ENCODE measurements around the gene PLIN5.

The PLIN5 gene, protein sequence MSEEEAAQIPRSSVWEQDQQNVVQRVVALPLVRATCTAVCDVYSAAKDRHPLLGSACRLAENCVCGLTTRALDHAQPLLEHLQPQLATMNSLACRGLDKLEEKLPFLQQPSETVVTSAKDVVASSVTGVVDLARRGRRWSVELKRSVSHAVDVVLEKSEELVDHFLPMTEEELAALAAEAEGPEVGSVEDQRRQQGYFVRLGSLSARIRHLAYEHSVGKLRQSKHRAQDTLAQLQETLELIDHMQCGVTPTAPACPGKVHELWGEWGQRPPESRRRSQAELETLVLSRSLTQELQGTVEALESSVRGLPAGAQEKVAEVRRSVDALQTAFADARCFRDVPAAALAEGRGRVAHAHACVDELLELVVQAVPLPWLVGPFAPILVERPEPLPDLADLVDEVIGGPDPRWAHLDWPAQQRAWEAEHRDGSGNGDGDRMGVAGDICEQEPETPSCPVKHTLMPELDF

DNA sequence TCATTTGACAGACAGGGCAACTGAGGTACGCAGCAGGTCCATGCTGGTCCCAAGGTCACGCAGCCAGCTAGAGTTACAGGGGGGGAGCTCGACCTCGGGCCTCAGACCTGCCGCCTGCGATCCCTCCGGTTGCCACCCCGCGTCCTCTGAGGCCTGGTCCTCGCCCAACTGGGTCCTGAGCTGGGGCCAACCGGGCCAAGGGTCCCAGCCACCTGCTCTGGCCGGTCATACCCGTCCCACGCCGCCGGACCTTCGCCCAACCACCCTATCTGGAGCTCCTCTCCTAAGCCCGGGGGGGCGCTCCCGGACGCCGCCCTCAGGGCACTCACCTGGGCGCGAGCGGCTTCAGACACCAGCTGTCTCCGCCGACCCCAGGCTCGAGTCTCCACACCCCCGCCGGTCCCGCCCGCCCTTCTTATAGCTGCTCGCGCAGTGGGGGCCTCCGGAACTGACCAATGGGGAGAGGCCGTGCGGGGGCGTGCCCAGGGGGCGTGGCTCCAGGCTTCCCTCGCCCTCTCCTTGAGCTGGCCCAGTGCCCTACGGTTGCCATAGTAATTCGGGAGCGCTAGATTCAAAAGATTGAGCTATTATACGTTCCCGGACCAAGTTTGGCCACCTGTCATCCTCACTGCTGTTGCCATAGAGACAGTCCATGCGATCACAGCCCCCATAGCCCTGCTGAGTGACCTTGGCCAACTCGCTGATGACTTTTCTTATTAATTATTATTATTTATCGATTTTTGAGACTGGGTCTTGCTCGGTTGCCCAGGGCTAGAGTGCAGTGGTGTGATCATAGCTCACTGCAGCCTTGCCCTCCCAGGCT is at the start of gene PLIN5:
Gene PLIN5 (minus strand): TSS at position 389 of the 823 bp plus-strand sequence. CDS start 1,150 bp downstream, outside the sequence.
- DNase-seq (ENCODE audit: low read depth in 2 of 2): peak in 1 of 2 donors; percentile 50

DNA sequence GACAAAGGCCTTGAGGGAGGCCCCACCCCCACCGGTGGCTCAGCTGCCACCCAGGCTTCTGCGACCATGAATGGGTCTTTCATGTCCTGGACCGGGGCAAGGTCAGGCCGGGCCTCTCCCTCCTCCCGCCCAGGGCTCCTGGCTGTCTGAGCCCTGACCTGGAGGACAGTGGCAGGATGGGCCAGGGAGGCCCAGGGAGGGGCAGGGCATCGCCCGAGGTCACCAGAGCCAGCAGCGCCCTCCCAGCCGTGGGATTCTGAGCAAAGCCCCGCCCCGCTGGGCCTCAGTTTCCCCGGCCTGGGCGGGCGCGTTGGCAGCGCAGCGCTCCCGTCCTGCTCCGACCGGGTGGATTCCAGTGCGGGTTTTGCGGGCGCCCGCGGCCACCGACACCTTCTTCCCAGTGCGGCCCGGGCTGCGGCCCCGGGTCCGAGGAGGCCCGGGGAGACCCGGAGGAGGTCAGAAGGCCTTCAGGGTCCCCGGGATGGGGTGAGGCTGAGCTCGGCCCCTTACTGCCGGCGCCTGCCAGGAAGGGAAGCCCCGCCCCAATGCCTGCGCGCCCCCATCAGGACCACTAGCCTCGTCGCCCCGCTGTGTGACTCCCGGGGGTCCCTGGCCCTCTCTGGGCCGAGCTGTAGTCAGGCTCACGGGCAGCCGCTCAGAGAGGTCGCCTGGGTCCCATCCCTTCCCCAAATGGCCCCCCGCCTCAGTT is 49.1 kb upstream of the PLIN5 start:
- DNase-seq (ENCODE audit: low read depth in 2 of 2): no peak

DNA sequence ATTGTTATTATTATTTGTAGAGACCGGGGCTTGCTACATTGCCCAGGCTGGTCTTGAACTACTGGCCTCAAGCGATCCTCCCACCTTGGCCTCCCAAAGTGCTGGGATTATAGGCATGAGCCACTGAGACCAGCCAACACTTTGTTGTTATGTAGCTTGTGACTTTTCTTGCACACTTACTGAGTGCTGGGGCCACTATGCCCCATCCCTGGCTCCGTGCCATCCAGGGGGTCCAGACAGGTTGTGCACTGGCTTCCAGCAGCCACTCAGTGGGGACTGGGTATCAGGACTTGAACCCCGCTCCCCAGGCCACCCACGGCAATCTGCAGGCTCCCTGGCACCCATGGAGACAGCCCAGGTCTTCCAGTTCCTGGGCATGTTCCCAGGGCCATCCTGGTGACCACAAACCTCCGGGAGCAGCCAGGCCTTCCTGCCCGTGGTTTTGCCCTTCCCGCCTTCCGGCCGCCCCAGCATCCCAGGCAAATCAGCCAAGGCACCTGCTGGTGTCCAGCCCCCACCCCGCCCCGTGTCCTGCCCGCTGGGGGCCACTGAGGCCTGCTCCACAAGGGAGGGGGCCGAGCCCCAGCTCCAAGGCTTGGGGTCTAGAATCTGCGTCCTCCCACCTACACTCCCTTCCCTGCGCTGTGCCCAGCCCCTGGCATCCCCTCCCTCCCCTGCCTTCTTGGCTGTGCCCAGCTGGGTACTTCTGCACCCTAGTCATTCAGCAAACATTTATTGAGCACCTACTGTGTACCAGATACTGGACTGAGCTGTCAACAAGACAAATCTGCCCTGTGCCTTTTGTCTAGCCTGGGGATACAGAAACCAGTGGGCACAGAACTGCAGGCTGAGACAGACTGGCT is 48.2 kb upstream of the PLIN5 start:
- no peak for DNase-seq (ENCODE audit: low read depth in 2 of 2)

DNA sequence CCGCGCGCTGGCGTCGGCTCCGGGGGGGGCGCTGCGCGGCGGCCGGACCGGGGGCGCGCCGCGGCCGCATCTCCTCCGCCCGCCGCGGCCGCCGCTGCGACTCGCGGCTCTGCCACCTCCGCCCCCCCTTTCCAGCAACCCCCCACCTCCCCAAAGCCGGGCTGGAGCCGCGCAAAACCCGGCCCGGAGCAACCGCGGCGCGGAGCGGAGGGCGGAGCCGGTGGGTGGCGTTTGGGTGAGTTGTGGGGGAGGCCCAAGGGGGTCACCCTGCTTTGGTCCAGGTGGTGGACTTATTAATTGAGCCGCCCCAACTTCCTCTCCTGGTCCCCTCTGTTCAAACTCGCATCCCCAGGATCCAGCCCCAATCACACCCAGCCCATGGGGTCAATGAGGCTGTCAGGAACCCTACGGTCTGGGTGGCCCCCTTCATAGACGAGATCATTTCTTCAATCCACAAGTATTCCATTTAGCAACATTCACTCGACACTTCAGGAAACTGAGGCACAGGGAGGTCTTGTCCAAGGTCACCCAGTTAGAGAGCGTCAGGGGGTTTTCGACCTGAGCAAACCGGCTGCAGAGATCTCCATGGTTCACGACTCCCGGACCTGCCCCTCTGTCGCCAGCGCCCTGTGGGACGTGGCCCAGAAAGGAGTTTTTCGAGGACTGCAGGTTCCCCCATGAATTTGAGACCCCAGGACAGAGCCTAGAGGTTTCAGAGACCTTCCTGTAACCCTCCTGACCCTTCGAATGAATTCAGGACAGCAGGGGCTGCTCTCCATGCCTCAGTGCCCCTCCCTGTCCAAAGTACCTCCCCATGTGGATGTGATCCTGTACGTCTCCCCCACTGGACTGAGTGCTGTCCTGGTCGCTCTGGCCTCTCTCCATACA is 46.9 kb upstream of the PLIN5 start:
- no peak for DNase-seq (ENCODE audit: low read depth in 2 of 2)

DNA sequence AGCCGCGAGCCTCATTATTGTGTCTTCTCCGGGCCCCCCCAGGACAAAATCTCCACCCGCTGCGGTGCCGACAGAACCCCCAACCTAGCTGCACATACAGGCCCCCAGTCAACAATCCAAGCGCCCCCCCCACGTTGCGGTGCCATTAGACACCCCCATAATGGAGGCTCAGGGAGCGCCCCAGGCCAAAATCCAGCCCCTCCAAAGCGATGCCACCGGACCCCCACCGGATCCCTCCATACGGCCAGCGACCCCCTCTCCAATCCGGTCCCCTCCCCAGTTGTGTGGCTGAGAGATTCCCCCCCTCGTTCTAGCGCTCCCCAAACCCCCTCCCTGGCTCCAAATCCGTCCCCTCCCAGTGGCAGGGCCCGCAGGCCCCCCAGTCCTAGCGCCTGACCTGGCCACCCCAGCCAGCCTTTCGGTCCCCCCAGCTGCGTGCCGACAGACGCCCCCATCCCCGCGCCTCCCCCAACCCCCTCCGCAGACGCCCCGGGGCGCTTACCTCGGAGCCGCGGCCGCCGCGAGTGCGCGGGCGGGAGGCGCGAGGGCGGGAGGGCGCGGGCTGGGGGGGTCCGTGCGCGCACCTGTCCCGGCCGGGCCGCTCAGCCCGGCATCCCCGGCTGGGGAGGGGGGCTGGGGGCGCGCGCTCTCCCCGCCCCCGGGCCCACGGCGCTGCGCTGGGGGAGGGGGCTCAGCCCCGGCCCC is 46.1 kb upstream of the PLIN5 start:
- no peak for DNase-seq (ENCODE audit: low read depth in 2 of 2)

DNA sequence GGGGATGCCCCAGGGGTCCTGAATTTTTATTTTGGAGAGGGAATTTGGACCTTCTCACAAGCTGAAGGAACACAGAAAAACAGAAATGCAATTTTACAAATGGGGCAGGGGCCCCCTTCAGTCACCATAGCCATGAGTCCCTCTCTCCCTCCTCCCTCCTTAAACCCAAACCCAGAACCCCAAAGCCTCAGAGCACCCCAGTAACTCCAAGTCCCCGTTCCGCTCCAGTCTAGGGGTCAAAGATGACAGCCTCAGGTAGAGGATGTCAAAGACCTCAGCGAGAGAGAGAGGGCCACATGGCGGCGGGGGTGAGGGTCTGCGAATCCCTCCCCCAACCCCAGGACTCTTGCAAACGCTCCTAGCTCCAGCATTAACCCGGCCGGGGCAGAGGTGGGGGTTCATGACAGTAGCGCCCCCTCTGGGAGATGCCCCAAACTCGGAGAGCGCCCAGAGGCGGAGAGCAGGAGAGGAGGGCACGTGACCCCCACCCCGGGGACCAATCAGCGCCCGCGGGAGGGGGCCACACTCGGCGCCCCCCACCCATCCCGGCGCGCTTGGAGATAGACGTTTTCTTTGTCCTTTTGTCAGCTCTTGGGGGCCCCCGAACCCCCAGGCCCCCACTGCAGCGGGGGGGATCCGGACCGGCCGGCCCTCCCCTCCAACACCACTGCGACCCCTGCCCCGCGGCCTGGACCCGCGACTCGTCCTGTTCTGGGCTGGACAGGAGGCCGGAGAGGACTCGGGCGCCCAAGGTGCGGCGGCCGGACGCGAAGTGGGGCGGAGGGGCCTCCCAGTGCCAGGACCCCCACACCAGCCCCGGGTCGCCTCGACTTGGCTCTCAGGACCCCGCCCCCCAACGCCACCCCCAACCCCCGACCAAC is 45.2 kb upstream of the PLIN5 start:
- DNase-seq (ENCODE audit: low read depth in 2 of 2): no peak

DNA sequence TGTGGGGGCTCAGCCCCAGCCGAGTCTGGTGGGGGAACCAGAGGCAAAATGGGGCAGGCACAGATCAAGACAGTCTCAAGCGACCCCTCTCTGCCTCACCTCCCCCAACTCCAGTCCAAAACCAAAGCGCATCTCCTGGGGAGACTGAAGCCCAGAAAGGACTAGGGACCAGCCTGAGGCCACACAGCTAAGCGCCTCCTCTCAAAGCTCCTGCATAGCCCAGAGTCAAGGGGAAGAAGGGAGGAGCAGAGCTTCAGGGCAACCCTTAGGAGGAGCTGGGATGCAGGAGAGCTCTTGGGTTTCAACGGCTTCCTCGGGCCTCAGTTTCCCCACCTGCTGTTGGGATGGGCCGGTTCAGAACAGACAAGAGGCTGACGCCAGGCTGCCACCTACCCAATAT is 44.4 kb upstream of the PLIN5 start:
- no peak for DNase-seq (ENCODE audit: low read depth in 2 of 2)

DNA sequence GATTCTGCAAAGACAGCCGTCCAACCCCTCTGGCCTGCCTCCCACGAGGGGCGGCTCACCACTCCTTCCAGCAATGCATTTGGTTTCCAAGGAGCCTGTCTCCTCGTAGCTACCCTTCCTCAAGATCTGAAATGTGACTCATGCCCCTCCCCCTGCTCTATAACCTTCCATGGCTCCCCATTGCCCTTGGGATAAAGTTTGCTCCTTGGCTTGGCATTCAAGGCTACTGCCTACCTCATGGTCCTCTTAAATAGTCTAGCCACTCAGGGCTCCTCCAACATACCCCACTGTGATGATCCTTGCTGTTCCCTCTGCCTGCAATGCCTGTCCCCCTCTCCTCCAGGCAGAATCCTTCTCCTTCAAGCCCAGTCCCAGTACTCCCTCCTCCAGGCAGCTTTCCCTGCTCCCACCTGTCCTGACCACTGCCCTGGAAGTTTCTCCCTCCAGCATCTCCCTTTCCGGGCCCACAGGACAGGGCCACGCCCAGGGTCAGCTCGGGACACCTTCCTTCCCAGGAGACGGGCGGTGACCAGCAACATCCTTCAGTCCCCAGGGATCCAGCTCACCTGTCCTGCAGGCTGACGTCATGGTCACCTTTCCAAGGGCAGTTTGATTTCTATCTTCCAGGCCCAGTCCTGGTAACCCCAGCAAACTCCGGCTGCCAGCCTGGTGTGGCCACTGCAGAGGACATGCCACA is 43.7 kb upstream of the PLIN5 start:
- DNase-seq (ENCODE audit: low read depth in 2 of 2): no peak

DNA sequence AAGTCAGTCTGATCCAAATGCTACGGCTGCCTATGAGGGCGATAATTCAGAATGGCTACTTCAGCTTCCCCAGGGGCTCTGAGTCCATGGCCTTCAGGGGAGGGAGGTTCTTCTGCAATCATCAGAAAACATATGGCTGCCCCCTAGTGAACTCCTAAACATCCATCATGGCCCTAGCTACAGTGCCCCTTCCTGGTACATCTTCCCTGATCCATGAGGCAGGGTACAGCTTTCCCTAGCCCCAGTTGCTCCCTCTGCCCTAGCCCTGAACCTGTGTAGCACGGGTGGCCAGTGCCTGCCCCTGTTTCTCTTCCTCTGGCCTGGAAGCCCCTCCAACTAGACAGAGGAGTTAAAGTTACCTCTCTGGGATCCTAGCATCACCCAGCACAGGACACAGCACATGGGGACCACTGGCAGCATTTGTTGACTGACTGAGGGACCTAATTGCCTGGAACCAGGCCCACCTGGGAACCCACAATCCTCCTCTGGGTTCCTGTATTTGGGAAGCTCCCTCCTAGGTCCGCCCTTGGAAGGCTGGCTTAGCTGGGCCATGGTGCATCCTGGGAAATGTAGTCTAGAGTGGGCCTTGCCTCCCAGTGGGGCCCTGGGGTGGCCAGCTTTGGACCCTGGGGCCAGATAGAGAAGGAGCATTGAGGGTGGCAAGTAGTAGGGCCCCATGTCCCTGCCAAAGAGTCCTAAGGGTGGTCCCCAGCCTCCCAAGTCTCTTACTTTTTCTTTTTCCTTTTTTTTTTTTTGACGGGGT is 42.2 kb upstream of the PLIN5 start:
- DNase-seq (ENCODE audit: low read depth in 2 of 2): no peak

DNA sequence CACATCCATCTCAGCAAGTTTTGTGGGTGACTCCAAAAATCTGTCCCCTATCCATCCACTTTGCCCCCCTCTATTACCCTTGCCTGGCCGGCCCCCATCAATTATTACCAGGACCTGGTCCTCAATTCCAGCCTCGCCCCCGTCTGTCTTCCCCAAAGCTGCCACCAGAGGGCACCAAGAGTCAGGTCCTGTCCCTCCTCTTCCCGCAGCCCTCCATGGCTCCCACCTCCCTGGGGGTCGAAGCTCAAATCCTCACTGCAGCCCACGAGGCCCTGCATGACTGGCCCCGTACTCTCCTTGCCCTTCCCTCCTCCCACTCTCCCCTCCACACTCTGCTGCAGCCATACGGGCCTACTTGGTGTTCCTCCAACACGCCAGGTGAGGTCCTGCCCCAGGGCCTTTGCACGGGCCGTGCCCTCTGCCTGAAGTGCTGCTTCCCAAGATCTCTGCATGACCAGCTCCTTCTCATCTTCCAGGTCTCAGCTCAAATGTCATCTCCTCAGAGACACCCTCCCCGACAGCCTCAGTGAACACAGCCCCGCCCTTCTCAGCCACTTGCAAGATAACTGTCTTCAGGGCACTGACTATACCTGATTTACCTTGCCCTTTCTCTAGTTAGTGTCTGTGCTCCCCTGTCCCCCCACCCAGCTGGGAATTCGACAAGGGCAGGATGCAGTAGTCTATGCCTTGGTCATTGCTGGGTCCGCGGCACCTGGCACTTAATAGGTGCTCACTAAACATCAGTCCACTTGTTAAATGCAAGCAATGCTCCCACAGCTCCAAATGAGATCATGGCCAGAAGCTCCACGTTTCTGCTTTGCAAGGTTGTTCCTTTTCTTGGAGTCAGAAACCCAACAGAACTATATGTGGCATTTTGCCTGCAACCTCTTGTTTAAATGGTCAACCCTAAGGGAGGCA is 41.3 kb upstream of the PLIN5 start:
- peak; percentile 45 to 53 for DNase-seq (ENCODE audit: low read depth in 2 of 2)

DNA sequence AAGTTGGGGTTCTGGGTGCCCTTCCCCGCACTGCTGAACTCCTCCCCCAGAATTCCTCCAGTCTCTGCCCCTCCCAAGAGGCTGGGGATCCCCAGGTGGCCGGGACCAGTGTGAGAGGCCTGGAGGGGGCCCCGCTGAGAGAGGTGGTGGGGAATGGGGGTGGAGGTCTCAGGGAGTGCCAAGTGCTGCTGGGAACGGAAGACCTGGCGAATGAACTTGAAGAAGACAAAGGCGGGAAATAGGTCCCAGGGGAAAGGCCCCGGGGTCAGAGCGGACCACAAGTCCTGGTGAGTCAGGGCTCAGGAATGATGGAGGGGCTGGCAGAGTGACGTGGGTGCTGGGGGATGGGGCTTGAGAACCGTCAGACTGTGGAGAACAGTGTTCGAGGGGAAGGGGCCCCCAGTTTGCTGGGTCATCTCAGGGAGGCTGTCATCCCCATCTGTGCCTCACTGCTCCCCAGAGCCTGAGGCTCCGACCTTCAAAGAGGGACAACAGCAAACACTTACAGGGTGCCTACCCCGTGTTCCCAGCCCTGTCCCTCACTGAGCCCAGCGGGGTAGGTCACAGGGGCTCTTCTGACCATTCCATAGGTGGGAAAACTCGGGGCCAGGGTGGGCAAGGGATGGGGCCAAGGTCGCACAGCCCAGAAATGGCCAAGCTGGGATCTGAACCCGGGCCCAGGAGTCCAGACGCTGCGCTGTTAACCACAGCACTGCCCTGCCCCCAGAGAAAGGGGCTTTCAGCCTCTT is 40.4 kb upstream of the PLIN5 start:
- DNase-seq (ENCODE audit: low read depth in 2 of 2): no peak

DNA sequence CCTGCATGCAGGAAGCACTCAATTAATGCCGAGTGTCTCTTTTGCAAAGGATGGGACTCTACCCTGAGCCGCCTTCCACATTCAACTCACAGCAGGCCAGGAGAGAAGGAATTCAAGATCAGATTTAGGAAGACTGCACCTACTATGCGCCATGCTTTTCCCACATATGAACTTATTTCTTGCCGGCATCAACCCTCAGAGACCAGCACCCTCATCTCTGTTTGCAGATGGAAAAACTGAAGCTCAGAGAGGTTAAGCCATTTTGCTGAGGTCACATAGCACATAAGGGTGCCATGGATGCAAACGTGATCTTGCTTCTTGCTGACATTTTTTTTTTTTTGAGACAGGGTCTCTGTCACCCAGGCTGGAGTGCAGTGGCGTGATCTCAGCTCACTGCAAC is 38.7 kb upstream of the PLIN5 start:
- no peak for DNase-seq (ENCODE audit: low read depth in 2 of 2)

DNA sequence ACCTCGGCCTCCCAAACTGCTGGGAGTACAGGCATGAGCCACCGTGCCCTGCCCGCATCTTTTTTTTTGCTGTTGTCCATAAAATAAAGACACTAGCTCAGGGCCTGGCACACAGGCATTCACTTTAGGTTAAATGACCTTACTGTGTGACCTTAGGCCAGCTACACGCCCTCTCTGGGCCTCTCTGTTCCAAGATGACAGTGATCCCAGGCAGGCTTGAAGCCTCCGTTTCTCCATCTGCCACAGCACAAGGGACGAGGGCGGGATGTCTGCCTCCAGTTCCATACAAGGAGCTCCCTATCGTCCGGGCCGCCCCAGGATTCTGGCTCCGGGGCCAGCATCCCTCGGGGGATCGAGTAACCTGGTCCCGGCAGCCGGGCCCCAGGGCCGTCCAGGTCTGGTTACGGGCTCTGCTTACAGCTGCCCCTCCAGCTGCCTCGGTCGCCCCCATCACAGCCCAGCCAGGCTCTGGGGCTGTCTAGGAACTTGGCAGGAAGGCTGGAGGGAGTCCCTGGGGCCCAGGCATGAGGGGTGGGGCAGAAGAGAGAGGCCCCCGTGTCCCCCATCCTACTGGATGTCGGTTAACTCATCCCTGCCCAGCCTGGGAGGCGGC is 36.4 kb upstream of the PLIN5 start:
- no peak for DNase-seq (ENCODE audit: low read depth in 2 of 2)

DNA sequence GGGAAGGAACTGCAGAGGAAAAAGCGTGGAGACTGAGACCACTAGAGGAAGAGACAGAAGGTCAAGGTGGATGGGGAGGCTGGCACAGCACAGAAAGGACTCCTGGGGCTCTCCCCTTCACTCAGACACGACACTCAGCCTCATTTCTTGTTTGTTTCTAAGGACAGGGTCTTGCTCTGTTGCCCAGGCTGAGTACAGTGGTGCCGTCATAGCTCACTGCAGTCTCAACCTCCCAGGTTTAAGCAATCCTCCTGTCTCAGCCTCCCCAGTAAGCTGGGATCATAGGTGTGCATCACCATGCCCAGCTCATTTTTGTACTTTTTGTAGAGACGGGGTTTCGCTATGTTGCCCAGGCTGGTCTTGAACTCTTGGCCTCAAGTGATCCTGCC is 35.9 kb upstream of the PLIN5 start:
- DNase-seq (ENCODE audit: low read depth in 2 of 2): no peak

DNA sequence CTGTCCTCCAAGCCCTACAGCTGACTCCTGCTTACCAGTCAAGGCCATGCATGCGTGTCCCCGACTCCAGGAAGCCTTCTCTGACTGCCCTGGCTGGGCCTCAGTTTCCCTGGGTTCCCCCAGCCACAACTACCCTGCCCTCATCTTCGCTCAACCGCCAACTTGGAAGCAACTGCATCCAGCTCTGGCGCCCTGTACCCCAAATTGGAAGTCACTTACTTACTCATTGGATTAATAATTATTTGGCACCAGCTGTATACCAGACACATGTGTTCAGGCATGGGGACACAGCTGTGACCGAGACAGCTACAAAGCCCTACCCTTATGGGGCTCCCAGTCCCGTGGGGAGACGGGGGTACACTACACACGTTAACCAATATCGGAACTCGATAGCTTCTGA is 35.4 kb upstream of the PLIN5 start:
- no peak for DNase-seq (ENCODE audit: low read depth in 2 of 2)
